Breast epithelium (tissue), 3 donors: Measurements from ENCODE around the gene SLC34A3.

Source experiments
- POLR2A ChIP-seq: fragments of 450-650 bp; IDR thresholded peaks from one replicate; pipeline ENCODE4 v1.6.1; 2016; ENCODE audit warnings: antibody characterized with exemption, mild to moderate bottlenecking, moderate library complexity
- TF ChIP-seq, protein P1 (sequence below), 3 donors: fragments of 450-650 bp; IDR thresholded peaks; one replicate each; pipeline ENCODE4 v1.5.1; 2016 to 2017; ENCODE audit warnings: antibody characterized with exemption in 3 of 3, mild to moderate bottlenecking in 3 of 3, moderate library complexity in 3 of 3

DNA sequence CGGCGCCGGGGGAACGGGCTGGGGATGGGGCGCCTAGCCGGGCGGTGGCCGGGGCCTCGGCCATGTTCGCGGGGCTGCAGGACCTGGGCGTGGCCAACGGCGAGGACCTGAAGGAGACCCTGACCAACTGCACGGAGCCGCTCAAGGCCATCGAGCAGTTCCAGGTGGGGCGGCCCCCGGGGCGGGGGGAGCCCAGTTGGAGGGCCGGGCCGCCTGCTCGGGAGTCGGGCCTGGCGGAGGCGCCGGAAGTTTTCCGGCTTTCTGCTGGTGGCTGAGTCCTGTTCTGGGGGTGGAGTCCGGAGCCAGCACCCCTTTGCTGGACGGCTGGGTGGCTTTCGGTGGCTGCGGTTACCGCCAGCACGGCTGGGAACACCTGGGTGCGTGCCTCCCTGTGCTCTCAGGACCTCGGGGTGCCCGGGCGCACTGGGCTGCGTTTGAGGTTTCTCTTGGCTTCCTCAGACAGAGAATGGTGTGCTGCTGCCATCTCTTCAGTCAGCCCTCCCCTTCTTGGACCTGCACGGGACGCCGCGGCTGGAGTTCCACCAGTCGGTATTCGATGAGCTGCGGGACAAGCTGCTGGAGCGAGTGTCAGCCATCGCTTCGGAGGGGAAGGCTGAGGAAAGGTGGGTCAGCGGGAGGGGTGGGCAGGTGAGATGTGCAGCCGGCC, 24.9 kb downstream of the SLC34A3 start:
- TF ChIP-seq, protein P1, sequence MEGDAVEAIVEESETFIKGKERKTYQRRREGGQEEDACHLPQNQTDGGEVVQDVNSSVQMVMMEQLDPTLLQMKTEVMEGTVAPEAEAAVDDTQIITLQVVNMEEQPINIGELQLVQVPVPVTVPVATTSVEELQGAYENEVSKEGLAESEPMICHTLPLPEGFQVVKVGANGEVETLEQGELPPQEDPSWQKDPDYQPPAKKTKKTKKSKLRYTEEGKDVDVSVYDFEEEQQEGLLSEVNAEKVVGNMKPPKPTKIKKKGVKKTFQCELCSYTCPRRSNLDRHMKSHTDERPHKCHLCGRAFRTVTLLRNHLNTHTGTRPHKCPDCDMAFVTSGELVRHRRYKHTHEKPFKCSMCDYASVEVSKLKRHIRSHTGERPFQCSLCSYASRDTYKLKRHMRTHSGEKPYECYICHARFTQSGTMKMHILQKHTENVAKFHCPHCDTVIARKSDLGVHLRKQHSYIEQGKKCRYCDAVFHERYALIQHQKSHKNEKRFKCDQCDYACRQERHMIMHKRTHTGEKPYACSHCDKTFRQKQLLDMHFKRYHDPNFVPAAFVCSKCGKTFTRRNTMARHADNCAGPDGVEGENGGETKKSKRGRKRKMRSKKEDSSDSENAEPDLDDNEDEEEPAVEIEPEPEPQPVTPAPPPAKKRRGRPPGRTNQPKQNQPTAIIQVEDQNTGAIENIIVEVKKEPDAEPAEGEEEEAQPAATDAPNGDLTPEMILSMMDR (IDR thresholded peaks at IDR 0.05), result no peak
- TF ChIP-seq POLR2A, result no peak
